ENCODE data around the gene ANKRD28.
"Not testable (repeated sequence)": the region's sequence is repeated elsewhere in the genome, so short reads cannot be mapped to it uniquely, and the experiment has no call there.

Gene ANKRD28

GRCh38 chr3:15801298-15801697 is 3.5 kb upstream of the ANKRD28 start:
- no peak for DNase-seq

GRCh38 chr3:15800780-15801179 is 3.0 kb upstream of the ANKRD28 start:
- no peak for DNase-seq

GRCh38 chr3:15800327-15800726 is 2.5 kb upstream of the ANKRD28 start:
- no peak for DNase-seq

- DNase-seq, result no peak
Measured at GRCh38 chr3:15798533-15799245, 910 bp upstream of the ANKRD28 start.

GRCh38 chr3:15796771-15797641 is 773 bp downstream of the ANKRD28 start:
- peak; percentile 77 for DNase-seq

- DNase-seq, result no peak
Measured at GRCh38 chr3:15796331-15796730, 1.4 kb downstream of the ANKRD28 start.

- peak; percentile 71 for DNase-seq
Measured at GRCh38 chr3:15795651-15796308, 2.0 kb downstream of the ANKRD28 start.

GRCh38 chr3:15794842-15795650 is 2.7 kb downstream of the ANKRD28 start:
- DNase-seq, result no peak

GRCh38 chr3:15794303-15794771 is 3.4 kb downstream of the ANKRD28 start:
- peak; percentile 73 for DNase-seq

- no peak for DNase-seq
Measured at GRCh38 chr3:15791525-15791924, 6.3 kb downstream of the ANKRD28 start.

GRCh38 chr3:15787941-15788340 is 9.8 kb downstream of the ANKRD28 start:
- DNase-seq, result no peak

- DNase-seq, result no peak
Measured at GRCh38 chr3:15787526-15787925, 10.3 kb downstream of the ANKRD28 start.

GRCh38 chr3:15783361-15783969 is 14.3 kb downstream of the ANKRD28 start:
- peak; percentile 76 for DNase-seq

- no peak for DNase-seq
Measured at GRCh38 chr3:15782429-15782828, 15.3 kb downstream of the ANKRD28 start.

GRCh38 chr3:15781637-15782402 is 16.0 kb downstream of the ANKRD28 start:
- DNase-seq, result no peak

- DNase-seq, result no peak
Measured at GRCh38 chr3:15781131-15781530, 16.6 kb downstream of the ANKRD28 start.

GRCh38 chr3:15779111-15779510 is 18.7 kb downstream of the ANKRD28 start:
- no peak for DNase-seq

- no peak for DNase-seq
Measured at GRCh38 chr3:15778332-15778858, 19.4 kb downstream of the ANKRD28 start.

- not testable (repeated sequence) for DNase-seq
Measured at GRCh38 chr3:15774931-15775560, 22.7 kb downstream of the ANKRD28 start.

GRCh38 chr3:15771444-15771843 is 26.3 kb downstream of the ANKRD28 start:
- DNase-seq, result no peak

Measured in fibroblast of skin of abdomen (primary cell).